HG03457 (cell line): ENCODE data around the gene VPS26B.

ENCODE experiments used
- ATAC-seq: cut with Tn5 transposase; IDR thresholded peaks from one replicate; pipeline ENCODE4 v1.9.1; 2021; ENCODE audit warnings: moderate number of reproducible peaks; ENCODE audit not compliant: unreplicated experiment

VPS26B gene

DNA sequence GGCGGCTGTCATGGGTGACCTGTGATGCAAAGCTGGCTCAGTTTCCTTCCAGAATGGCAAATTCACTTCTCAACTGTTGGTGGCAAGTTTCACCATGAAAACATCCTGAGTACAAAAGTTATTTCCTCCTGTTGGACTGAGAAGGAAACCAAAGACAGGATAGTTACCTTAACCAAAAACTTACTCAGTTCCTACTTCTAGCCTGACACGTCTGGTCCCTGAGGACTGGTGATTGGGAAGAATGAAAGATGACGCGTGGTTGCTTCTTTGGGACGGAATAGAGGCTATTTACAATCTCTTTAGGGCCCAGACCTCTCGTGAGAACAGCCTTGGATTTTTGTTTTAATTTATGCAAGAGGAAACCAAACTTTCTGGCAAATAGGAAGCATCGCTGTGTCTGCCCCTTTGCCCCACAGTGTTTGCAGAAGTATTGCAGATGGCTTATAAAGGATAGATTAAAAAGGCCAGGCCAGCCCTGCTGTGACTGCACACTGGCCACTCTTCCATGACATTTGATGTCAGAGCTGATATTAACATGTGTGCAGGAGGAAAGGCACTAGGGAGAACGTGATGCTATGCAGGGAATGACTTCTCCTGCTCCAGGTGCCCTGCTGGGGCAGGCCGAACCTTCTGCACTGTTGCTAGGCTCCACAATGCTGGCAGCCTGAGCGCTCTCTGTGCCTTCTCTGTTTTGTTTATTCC lies 7.6 kb downstream of the VPS26B start:
- ATAC-seq, result no peak

GRCh38 chr11:134233729-134234179 lies 9.3 kb downstream of the VPS26B start:
- no peak for ATAC-seq

DNA sequence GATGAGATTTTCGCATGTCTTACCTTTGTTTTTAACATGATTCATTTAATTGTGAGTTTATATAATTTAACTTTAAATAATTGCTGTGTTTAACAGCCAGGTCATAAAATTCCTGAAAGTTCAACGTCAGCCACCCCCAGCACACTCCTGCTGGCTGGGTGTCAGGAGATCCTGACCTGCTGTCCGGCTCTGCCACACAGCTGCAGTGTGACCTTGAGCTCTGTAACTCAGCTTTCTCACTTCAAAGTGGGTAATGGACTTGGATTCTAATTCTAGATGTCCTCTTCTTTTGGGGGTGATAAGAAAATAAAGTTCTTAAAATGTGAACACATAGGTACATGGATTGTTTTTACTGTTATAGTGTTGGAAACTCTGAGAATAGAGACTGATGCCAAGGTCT lies 10.9 kb downstream of the VPS26B start:
- ATAC-seq, result no peak

- ATAC-seq, result no peak
These were observed 12.5 kb downstream of the VPS26B start for GRCh38 chr11:134236834-134237556.

GRCh38 chr11:134237557-134237922 lies 13.1 kb downstream of the VPS26B start:
- no peak for ATAC-seq

- no peak for ATAC-seq
These were observed 14.5 kb downstream of the VPS26B start for GRCh38 chr11:134238956-134239355.

DNA sequence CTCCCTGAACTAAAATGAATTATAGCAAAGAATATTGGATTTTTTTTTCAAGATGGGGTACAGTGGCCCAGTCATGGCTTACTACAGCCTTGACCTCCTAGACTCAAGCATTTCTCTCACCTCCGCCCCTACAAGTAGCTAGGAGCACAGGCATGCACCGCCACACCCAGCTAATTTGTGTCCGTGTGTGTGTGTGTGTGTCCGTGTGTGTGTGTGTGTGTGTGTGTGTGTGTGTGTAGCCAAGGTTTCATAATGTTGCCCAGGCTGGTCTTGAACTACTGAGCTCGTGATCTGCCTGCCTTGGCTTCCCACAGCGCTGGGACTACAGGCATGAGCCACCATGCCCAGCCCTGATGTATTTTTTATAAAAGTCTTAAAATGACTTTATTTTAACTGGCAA lies 16.1 kb downstream of the VPS26B start:
- no peak for ATAC-seq

- no peak for ATAC-seq
These were observed 17.9 kb downstream of the VPS26B start for GRCh38 chr11:134242376-134242775.

DNA sequence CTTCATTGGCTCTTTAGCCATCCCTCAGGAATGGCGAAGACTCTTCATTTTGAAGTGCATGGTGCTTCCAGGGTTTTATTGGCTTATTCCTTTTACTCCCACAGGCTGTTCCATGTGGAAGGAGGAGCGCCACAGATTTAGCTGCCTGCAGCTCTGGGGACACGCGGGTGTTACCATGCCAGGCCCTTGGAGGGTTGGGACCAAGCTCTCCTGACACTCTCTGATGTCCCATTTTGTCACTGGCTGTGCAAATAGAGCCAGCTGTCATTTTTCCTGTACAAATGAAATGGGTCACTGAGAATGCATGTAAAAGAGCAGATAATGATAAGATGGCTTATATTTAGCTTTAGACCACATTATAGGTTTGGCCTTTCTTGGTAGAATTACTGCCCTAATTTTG lies 19.4 kb downstream of the VPS26B start:
- no peak for ATAC-seq

GRCh38 chr11:134244593-134244992 lies 20.1 kb downstream of the VPS26B start:
- ATAC-seq, result no peak

GRCh38 chr11:134245434-134245833 lies 21.0 kb downstream of the VPS26B start:
- ATAC-seq, result no peak

- no peak for ATAC-seq
These were observed 21.6 kb downstream of the VPS26B start for GRCh38 chr11:134246100-134246499.

GRCh38 chr11:134246678-134247077 lies 22.2 kb downstream of the VPS26B start:
- no peak for ATAC-seq

- no peak for ATAC-seq
These were observed 24.5 kb downstream of the VPS26B start for GRCh38 chr11:134248910-134249480.

DNA sequence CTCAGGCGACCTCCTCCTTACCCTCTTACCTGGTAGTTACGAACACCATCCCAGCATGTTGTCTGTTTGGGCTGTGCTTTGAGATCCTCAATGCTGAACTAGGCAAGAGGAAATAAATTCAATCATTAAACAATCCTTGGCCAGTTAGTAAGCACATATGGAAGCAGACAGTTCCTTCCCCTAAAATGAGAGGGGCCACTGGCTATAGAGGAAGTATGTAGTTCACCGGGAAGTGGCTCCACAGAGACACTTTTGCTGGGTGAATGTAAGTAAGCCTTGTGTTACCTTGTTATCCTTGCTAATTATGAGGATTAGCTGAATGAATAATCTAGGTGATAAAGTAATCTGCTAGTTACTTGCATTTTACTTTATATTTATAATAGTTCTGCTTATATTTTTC lies 25.8 kb downstream of the VPS26B start:
- no peak for ATAC-seq

DNA sequence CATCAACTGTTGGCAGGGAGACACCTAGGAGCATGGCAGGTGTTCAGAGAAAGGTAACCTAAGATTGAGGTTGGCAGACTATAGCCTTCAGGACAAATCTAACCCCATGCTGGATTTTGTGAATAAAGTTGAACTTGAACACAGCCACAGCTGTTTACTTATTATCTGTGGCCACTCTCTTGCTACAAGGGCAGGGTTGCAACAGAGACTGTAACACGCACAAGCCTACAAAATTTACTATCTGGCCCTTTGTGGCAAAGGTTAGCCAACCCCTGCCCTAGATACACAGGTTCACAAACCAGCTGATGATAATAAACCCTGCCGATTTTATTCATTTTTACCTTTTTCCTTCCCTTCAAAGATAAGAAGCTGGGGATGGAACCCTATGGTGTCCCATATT lies 26.2 kb downstream of the VPS26B start:
- ATAC-seq, result no peak

DNA sequence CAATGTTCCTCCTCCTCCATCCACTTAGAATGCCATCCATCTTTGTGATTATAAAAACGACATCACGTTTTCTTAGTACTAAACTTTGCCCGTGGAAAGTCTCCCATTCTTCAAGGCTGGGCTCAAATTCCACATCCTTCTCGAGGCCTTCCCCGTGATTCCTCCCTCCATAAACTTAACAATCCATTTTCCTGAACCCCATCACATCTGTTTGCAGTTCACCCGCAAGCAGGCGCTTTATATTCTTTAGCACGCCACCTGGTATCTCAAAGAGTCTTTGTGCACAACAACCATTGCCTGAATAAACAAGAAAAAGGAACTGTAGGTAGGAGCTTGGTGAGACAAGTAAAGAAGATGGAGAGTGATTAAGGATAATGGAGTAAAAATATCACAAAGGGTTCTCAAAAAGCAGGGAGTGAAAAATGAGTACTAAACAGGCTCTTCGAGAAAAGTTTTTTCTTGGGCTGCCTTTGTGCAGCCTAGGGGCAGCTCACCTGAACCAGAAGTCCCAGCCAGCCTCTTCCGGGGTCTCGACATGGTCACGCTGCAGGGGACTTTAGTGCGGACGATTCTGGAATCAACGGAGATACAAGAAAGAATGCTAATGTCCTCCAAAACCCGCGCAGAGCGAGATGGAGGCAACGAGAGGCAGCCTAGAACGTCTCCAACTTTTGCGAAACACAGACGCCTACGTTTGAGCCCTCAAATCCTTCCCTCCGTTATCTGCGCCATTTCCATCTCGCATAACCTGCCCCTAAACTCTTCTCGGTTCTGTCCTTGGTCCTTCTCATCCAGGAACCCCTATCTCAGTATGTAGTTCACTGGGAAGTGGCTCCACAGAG lies 28.1 kb downstream of the VPS26B start:
- ATAC-seq, result peak; percentile 18

DNA sequence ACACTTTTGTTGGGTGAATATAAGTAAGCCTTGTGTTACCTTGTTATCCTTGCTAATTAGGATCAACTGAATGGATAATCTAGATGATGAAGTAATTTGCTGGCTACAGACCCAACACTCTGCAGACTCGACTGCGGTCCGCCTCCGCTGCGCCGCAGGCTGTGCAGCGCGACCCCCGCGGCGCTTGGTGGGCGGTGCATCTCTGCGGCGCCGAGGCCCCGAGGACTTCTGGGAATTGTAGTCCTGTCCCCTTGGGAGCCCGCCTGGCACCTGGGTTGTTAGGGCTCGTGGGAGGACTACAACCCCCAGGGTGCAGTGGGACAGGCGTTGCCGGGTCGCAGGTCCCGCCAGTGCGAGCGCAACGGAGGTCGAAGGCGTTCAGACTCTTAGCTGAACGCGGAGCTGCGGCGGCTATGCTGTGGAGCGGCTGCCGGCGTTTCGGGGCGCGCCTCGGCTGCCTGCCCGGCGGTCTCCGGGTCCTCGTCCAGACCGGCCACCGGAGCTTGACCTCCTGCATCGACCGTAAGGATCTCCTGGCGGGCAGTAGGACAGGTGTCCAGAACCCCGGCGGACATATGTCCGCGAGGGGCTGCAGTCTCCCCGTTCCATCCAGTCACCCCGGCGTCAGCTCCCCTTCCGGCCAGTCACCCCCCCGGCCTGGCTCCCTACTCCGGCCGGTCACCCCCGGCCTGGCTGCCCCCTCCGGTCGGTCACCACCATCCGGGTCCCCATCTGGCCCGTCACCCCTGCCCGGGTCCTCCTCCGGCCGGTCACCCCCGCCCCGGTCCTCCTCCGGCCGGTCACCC lies 28.9 kb downstream of the VPS26B start, which contains the start of the genes ACAD8 and THYN1:
Gene ACAD8, plus strand, starts transcription at position 381 of the 806 bp plus-strand sequence. Its CDS starts 33 bp downstream, at position 414.
Gene THYN1, minus strand, starts transcription at position 165 of the 806 bp plus-strand sequence. CDS start 470 bp downstream, outside the sequence.
- ATAC-seq, result peak; percentile 99

- ATAC-seq, result no peak
These were observed 30.1 kb downstream of the VPS26B start for GRCh38 chr11:134254433-134255183.
